A673 (cell line): Measurements from ENCODE around the gene AMZ1.

Source experiments
- EZH2 ChIP-seq: fragments of 200-600 bp; sonication (generic); IDR thresholded peaks from 2 replicates; pipeline ENCODE4 v1.6.1; 2017; ENCODE audit warnings: borderline replicate concordance, low read depth, mild to moderate bottlenecking, mixed read lengths, antibody characterized with exemption, low read length; ENCODE audit not compliant: poor library complexity, severe bottlenecking
- TF ChIP-seq, protein P1 (sequence below): fragments of 300-800, 200-600 bp; sonication (generic); conservative IDR thresholded peaks from 2 replicates; pipeline ENCODE4 v1.5.1; 2017; ENCODE audit warnings: low read depth, mild to moderate bottlenecking, antibody characterized with exemption, low read length, moderate library complexity, mixed read lengths

GRCh38 chr7:2751086-2751485 is 63.1 kb downstream of the AMZ1 start:
- TF ChIP-seq, protein P1, sequence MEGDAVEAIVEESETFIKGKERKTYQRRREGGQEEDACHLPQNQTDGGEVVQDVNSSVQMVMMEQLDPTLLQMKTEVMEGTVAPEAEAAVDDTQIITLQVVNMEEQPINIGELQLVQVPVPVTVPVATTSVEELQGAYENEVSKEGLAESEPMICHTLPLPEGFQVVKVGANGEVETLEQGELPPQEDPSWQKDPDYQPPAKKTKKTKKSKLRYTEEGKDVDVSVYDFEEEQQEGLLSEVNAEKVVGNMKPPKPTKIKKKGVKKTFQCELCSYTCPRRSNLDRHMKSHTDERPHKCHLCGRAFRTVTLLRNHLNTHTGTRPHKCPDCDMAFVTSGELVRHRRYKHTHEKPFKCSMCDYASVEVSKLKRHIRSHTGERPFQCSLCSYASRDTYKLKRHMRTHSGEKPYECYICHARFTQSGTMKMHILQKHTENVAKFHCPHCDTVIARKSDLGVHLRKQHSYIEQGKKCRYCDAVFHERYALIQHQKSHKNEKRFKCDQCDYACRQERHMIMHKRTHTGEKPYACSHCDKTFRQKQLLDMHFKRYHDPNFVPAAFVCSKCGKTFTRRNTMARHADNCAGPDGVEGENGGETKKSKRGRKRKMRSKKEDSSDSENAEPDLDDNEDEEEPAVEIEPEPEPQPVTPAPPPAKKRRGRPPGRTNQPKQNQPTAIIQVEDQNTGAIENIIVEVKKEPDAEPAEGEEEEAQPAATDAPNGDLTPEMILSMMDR = no peak
- TF ChIP-seq EZH2 = no peak
